Measurements from ENCODE around the gene MIER2.

The MIER2 gene

GRCh38 chr19:306151-306900, 38.3 kb downstream of the MIER2 start:
- DNase-seq = no peak

DNA sequence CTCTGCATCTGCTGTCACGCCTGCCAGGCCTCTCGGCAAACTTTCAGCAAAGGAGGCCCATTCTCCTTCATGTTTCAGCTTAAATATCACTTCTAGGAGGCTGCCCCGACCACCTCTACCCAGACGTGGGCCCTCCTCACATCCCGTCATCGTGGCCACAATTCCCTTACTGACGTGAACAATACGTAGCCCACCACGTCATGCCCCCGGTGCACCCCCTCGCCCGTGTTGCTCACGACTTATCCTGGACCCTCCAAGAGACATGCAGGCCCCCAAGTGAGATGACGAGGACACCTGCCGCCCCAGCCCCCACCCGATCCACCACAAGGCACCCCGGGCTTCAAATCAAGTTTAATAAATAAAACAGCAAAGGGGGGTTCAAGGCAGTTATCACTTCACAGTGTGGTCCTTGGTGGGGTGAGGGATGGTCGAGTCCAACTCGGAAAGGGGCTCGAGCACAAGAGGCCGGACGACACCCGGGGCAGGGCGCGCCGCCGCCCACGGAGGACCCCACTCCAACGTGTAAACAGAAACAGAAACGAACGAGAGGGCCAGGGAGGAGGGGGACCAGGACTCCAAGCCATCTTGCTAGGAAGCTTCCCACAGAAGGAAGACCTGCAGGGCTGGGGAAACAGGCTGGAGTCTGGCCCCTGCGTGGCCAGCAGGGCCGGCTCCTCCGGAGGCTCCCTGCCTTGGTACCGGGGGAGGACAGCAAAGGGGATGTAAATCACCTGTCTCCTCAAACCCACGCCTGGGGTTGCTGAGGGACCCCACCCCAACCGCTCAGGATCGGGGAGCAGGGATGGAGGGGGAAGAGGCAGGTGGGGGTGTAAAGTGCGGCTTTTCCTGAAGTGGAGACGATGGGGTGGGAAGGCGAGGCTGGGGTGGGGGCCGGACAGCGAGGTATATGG, 39.1 kb downstream of the MIER2 start:
- DNase-seq = no peak

DNA sequence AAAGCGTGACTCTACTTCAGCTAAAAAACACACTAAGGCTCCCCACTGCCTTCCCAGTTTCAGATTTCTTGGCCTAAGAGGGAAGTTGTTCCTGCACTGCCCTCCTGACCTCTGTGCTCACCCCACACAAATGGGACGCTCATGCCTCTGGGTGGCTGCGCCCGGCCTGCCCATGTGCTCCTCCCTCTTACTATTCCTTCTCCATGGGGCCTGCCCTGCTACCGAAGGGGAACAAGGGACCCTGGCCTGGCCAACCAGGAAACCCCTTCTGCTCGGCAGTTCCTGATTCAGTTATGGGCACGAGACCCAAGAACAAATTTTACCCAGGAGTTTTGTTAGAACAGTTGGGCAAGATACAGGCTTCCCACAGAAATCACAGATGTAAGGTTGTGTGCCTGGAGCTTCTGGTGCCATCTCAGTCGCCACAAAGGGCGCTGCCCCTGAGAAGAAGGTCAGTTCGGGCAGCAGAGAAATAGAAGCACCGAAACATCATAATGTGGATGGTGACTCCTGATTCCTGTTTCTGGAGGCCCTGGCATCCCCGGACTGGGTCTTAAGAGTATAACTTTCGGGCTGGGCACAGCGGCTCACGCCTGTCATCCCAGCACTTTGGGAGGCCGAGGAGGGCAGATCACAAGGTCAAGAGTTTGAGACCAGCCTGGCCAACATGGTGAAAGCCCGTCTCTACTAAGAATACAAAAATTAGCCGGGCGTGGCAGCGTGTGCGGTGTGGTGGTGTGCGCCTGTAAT, 47.9 kb downstream of the MIER2 start:
- no peak for DNase-seq

DNA sequence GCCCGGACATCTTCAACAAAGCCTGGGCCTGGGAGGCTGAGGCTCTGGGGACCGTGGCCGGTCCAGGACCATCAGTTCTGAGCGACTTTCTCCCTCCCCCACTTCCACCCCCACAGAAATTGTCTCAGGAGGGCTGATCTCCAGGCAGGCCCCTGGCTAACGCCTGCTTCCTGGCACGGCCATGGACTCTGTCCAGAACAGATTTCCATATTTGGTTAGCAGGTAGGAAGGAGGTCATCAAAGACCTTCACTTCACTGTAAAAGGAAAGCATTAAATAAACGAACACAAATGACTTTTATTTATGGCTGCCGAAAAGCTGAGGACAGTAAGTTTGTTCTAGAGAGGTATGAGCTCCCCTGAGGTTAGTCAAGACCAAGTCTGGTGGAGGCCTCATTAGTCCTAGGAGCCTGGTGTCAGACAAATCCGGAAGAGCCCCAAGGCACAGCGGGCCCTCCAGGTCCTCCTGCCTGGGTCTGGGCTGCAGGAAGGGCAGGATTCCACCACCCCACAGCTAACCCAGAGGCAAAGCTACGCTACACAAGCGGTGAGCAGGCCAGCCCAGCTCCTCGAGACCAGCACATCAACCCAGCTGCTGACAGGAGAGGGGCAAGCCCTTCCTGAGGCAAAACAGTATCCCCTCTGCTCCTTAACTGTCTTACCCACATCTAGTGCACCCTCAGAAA, 48.8 kb downstream of the MIER2 start:
- DNase-seq = no peak

DNA sequence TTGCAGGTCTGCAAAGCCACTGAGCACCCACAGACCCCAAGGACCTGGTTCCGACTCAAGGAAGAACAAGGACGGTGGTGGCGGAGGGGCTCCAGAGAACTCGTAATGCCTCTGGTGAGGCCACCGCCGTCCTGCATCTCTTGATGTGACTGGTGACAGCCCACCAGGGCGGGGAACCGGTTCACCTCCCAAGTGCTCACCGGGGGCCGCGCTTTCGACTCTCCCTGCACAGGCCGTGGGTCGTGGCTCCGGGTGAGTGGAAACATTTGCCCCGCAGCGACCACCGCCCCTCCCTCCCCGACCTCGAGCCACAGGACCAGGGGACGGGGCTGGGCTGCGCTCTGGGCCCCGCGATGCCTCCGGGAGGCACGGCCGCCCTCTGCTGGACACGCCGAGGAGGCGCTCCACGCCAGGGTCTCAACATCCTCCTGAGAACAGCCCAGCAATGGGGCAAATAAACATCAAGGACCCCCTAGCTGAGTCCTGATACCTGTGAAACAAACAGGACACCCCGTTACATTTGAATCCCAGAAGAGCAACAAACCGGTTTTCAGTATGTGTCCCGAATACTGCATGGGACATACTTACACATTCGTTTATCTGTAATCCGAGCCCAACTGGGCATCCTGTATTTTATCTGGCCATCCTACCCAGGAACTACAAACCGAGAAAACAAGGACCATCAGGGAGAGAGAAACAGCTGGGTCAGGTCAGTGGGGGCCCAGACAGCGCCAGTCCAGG, 49.5 kb downstream of the MIER2 start:
- DNase-seq = peak; percentile 29

DNA sequence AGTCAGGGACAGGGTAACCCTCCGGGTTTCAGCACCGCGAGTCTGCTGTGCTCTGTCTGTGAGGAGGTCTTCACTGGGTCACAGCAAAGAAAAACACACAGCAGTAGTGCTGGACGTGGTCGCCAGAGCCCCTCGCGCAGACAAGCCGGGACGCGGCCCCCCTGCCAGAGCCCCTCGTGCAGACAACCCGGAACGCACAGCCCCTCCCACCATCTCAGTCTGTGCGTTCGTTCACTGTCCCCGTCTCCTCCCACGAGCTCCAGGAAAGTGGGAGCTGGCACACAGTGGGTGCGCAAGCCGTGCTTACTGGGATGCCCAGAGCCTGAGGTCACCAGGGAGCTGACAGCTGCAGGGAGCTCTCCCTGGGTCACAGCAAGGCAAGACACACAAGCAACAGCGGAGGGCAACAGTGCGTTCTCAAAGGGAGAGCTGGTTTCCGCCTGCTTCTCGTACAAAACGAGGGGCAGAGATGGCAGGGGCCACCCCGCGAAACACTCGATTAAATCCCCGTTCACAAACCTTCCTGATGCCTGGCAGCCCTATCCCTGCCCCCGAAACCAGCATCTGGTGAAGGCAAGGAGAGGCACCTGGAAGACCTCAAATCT, 50.2 kb downstream of the MIER2 start:
- no peak for DNase-seq

GRCh38 chr19:293436-294110, 51.0 kb downstream of the MIER2 start:
- DNase-seq = no peak

DNA sequence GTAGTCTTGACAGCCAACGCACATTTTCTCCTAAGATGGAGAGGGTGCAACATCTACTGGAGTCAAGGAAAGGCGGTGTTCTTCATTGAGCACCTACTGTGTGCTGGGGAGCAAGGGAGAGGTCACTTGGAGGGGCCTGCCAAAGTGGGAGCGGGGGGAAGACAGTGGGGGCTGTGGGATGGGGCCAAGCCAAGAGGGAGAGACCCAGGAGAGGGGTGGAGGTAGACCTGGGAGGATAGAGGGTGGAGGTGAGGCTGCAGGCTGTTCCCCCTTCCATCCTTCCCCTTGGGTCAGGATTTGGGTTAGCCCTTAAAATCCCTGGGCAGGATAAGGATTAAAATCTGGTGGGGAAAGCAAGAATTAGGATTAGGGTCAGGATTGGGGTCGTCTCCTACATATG, 51.6 kb downstream of the MIER2 start:
- no peak for DNase-seq

DNA sequence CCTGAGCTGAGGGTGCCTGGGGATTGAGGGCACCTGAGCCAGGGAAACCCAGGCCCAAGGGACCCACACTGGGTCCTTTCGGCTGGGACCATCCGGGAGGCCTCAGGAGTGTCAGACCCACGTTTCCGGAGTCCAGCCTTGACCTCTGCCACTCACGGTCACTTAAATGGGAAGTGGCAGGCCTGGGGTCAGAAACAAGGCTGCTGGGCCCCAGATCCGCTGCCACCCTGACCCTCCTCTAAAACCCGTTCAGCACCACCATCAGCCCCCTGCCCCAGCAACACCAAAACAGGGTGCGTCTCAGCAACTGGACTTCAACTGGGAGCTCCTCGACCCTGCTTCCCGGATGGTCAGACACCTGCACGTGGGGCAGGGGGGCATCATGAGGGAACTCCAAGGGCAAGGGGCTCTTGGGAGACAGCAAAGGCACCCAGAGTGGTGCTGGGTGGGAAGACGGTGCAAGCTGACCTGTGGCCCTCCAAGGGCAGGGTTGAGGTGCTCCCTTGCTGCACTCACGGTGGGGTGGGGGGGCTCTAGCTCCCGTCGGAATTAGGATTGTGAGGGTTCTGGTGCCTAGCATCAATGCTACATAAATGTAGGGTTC, 52.2 kb downstream of the MIER2 start:
- DNase-seq = no peak

GRCh38 chr19:291561-292280, 52.9 kb downstream of the MIER2 start:
- no peak for DNase-seq

DNA sequence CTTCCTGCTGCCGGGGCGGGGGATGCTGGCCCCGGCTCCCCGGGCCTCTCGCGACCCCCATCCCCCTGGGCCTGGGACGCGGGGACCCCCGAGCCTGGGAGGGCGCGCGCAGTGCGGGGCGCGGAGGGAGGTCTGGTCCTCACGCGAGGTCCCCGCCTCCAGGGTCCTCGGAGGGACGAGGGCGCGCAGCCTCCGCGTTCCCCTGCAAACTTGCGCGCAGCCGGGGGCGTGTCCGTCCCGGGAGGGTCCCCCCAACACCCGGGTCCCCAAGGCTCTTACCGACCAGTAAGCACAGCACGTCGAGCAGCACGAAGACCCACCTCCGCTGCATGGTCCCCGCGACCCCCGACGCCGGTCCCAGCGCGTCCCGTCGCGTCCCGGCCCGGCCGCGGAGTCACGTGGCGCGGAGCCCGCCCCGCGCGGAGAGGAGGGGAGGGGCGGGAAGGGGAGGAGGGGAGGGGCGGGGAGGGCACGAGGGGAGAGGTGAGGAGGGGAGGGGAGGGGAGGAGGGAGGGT, 53.5 kb downstream of the MIER2 start, which contains the start of gene PLPP2:
TSS of gene PLPP2 (minus strand) at position 398 of the 516 bp plus-strand sequence. CDS start at position 331, 67 bp downstream.
- DNase-seq = no peak

GRCh38 chr19:290372-291005, 54.1 kb downstream of the MIER2 start:
- DNase-seq = no peak

- DNase-seq = peak; percentile 21
These were observed 54.8 kb downstream of the MIER2 start for GRCh38 chr19:289651-290371.

DNA sequence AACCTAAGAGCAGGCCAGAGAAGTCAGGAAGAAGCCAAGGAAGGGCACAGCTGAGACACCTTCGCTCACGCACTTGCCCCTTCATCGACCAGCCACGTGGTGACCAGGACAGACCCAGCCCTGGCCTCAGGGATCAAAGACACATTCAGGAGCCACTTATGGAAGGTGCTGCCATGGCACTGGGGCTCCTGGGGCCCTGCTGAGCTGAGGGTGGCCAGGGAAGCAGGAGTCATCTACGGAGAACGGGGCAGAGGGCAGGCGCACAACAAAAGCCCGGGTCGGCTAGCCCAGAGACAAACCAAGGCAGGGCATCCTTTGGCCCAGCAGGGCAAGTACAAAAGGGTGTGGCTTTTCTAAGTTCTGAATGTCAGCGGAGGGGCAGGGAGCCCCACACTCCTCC, 55.7 kb downstream of the MIER2 start:
- no peak for DNase-seq

DNA sequence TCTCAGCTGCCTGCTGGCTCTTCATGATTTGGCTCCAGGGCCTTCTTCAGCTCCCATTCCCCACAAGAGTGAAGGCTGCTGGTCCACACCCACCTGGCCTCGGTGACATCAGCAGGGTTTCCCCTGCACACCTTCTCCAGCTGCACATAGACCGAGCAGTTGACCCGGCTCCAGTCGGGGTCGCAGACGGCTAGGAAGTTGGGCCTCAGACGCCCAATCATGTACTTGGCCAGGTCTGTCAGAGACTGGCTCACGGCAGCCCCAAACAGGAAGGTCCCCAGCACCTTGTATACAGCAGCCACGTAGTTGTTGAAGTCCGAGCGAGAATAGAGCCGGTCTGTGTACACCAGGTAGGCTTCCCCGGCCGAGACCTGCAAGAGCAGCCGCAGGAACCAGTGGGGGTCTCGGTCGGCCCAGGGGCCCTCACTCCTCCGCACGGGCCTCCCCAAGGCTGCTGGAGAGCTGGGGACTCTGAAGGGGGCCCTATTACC, 57.2 kb downstream of the MIER2 start:
- DNase-seq = no peak

DNA sequence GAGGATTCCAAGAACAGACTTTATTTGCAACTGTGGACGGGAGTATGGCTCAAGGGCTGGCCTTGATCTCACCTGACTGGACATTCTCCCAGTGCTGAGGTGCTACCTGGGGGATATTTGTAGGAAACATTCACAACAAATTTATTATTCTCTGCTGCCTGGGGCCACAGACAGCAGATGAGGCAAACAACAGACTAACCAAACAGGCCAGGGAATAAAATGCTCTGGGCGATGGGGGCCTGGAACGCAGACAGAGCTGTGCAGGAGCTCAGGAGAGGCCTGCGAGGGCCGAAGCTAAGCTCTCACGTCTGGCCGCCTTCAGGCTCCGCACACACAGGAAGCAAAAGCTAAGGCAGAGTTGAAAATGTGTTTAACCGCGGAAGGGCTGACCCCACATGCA, 61.2 kb downstream of the MIER2 start:
- DNase-seq = no peak

DNA sequence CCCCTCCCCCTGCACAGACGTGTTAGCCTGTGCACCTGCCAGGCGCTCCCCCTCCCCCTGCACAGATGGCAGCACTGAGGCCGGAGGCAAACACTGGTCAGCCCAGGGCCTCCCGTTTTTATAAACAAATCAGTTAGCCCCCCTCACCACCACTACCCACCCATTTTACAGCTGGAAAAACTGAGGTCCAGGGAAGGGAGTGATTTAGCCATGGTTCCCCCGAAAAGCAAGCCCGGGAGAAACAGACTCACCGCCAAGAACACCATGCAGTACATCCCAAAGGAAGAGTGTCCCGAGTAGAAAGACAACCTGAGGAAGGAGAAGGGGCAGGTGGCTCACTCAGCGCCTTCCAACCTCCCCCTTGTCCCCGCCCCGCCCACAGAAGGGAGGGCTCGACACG, 62.1 kb downstream of the MIER2 start:
- no peak for DNase-seq

DNA sequence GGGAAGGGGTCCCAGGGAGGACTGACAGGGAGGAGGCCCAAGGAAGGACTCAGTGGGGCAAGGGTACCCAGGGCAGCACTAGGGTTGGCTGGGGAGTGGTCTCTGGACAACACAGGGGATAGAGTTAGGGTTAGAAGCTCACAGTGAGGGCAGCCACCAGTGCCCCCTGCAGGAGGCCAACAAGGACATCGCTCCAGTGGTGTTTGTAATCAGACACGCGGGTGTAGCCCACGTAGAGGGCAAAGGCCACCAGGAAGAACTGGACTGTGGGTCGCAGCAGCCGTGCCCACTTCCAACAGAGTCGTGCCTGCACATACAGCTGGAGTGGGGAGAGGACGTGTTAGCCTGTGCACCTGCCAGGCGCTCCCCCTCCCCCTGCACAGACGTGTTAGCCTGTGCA, 62.6 kb downstream of the MIER2 start:
- no peak for DNase-seq

All from activated T-cell treated with anti-CD3 and anti-CD28 coated beads for 4 hours (primary cell).